Hippocampal formation (tissue), 2 donors: ENCODE data around the gene SECTM1.

ENCODE experiments used
- DNase-seq, 2 donors: peaks; one replicate each; lab custom pipeline; 2025; lab: John Stamatoyannopoulos, UW

The SECTM1 gene

GRCh38 chr17:82299452-82299851 lies 34.1 kb downstream of the SECTM1 start:
- no peak for DNase-seq

GRCh38 chr17:82298538-82299421 lies 34.8 kb downstream of the SECTM1 start:
- no peak for DNase-seq

GRCh38 chr17:82297714-82298537 lies 35.6 kb downstream of the SECTM1 start:
- peak; percentile 25 to 66 for DNase-seq

- DNase-seq: no peak
Measured at GRCh38 chr17:82297280-82297713, 36.3 kb downstream of the SECTM1 start.

- no peak for DNase-seq
Measured at GRCh38 chr17:82296511-82297279, 36.9 kb downstream of the SECTM1 start.

GRCh38 chr17:82295472-82295814 lies 38.1 kb downstream of the SECTM1 start:
- DNase-seq: no peak

GRCh38 chr17:82294064-82294773 lies 39.3 kb downstream of the SECTM1 start:
- no peak for DNase-seq

- peak; percentile 94 to 97 for DNase-seq
Measured at GRCh38 chr17:82292251-82293154, 41.1 kb downstream of the SECTM1 start.

GRCh38 chr17:82291582-82292250 lies 41.9 kb downstream of the SECTM1 start:
- DNase-seq: no peak

- DNase-seq: no peak
Measured at GRCh38 chr17:82287868-82288801, 45.4 kb downstream of the SECTM1 start.

GRCh38 chr17:82287013-82287867 lies 46.3 kb downstream of the SECTM1 start:
- DNase-seq: no peak

GRCh38 chr17:82285141-82285540 lies 48.4 kb downstream of the SECTM1 start:
- no peak for DNase-seq

GRCh38 chr17:82283208-82283749 lies 50.3 kb downstream of the SECTM1 start:
- no peak for DNase-seq

- DNase-seq: no peak
Measured at GRCh38 chr17:82282239-82283207, 51.0 kb downstream of the SECTM1 start.

- no peak for DNase-seq
Measured at GRCh38 chr17:82281502-82282238, 51.9 kb downstream of the SECTM1 start.

- DNase-seq: no peak
Measured at GRCh38 chr17:82281076-82281475, 52.5 kb downstream of the SECTM1 start.
